Ishikawa (cell line): ENCODE data around the gene RBL2.

Source experiments
- CEBPB ChIP-seq: IDR thresholded peaks from 2 replicates; pipeline ENCODE4 v1.6.1; 2012
- CREB1 ChIP-seq: IDR thresholded peaks from 2 replicates; pipeline ENCODE4 v1.6.1; 2012; ENCODE audit warnings: low read depth
- EGR1 ChIP-seq: IDR thresholded peaks from 2 replicates; pipeline ENCODE4 v1.6.1; 2012
- EP300 ChIP-seq: IDR thresholded peaks from 2 replicates; pipeline ENCODE4 v1.6.1; 2012; ENCODE audit warnings: borderline replicate concordance
- FOXM1 ChIP-seq: IDR thresholded peaks from 2 replicates; pipeline ENCODE4 v1.6.1; 2012; ENCODE audit warnings: low read depth, borderline replicate concordance
- NFIC ChIP-seq: IDR thresholded peaks from 2 replicates; pipeline ENCODE4 v1.6.1; 2012
- RAD21 ChIP-seq: IDR thresholded peaks from 2 replicates; pipeline ENCODE4 v1.6.1; 2012; ENCODE audit warnings: low read depth
- TAF1 ChIP-seq: IDR thresholded peaks from 2 replicates; pipeline ENCODE4 v1.6.1; 2012; ENCODE audit warnings: low read depth, mild to moderate bottlenecking
- TCF12 ChIP-seq: IDR thresholded peaks from 2 replicates; pipeline ENCODE4 v1.6.1; 2012; ENCODE audit warnings: low read depth
- TEAD4 ChIP-seq: IDR thresholded peaks from 2 replicates; pipeline ENCODE4 v1.6.1; 2012
- ZBTB7A ChIP-seq: IDR thresholded peaks from 2 replicates; pipeline ENCODE4 v1.6.1; 2012; ENCODE audit warnings: low read depth
- TF ChIP-seq, protein P1 (sequence below): IDR thresholded peaks from 2 replicates; pipeline ENCODE4 v1.6.1; 2012
- TF ChIP-seq, protein P2 (sequence below): IDR thresholded peaks from 2 replicates; pipeline ENCODE4 v1.6.1; 2012; ENCODE audit warnings: low read depth, mild to moderate bottlenecking

RBL2 gene

DNA sequence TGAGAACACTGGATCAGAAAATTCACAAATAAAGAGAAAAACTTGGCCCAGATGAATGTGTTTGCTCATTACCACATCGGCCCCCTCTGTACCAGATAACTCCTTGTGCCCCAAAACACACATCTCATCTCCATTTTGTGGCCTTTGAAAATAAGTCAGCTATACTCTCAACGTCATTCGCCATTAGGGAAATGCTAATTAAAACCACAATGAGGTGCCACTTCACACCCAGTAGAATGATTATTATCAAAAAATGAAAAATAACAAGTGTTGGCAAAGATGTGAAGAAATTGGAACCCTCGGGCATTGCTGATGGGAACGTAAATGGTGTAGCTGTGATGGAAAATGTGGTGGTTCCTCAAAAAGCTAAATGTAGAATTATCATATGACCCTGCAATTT lies 103.4 kb downstream of the RBL2 start:
- TF ChIP-seq FOXM1 (no peak), RAD21 (no peak), ZBTB7A (no peak), TAF1 (no peak), TEAD4 (no peak), EGR1 (no peak), EP300 (no peak), CEBPB (no peak), NFIC (no peak), TCF12 (no peak), CREB1 (no peak)
- TF ChIP-seq, protein P1, sequence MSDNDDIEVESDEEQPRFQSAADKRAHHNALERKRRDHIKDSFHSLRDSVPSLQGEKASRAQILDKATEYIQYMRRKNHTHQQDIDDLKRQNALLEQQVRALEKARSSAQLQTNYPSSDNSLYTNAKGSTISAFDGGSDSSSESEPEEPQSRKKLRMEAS = no peak
- TF ChIP-seq, protein P2, sequence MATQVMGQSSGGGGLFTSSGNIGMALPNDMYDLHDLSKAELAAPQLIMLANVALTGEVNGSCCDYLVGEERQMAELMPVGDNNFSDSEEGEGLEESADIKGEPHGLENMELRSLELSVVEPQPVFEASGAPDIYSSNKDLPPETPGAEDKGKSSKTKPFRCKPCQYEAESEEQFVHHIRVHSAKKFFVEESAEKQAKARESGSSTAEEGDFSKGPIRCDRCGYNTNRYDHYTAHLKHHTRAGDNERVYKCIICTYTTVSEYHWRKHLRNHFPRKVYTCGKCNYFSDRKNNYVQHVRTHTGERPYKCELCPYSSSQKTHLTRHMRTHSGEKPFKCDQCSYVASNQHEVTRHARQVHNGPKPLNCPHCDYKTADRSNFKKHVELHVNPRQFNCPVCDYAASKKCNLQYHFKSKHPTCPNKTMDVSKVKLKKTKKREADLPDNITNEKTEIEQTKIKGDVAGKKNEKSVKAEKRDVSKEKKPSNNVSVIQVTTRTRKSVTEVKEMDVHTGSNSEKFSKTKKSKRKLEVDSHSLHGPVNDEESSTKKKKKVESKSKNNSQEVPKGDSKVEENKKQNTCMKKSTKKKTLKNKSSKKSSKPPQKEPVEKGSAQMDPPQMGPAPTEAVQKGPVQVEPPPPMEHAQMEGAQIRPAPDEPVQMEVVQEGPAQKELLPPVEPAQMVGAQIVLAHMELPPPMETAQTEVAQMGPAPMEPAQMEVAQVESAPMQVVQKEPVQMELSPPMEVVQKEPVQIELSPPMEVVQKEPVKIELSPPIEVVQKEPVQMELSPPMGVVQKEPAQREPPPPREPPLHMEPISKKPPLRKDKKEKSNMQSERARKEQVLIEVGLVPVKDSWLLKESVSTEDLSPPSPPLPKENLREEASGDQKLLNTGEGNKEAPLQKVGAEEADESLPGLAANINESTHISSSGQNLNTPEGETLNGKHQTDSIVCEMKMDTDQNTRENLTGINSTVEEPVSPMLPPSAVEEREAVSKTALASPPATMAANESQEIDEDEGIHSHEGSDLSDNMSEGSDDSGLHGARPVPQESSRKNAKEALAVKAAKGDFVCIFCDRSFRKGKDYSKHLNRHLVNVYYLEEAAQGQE = no peak
